ENCODE data around the gene MMP13.
"Not testable (repeated sequence)": the region's sequence is repeated elsewhere in the genome, so short reads cannot be mapped to it uniquely, and the experiment has no call there.

The MMP13 gene

GRCh38 chr11:102955624-102956023, at the start of gene MMP13:
Gene MMP13 (minus strand): TSS chr11:102955732. CDS start chr11:102955705, 27 bp downstream.
- DNase-seq = no peak

- not testable (repeated sequence) for DNase-seq
These were observed 48.7 kb upstream of the MMP13 start for GRCh38 chr11:103004234-103004633.

GRCh38 chr11:102994105-102994504, 38.6 kb upstream of the MMP13 start:
- DNase-seq = no peak

- no peak for DNase-seq
These were observed 36.2 kb upstream of the MMP13 start for GRCh38 chr11:102991776-102992175.

DNA sequence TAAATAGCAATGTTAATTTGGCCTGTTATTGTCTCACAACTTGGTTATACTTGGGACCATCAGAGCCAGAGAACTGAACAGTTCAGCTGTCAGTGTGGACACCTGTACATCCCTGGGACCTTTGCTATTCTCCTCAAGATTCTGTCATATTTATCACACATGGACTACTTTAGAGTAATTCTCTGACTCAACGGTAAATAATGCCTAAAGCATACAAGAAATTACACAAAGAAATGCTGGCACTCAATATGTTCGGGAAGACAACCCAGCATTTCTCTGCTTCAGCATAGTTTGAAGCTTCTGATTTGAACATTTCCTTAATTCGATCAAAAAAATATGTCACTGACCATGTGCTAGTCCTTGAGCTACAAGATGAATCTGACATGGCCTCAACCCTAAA, 34.6 kb upstream of the MMP13 start:
- no peak for DNase-seq

- no peak for DNase-seq
These were observed 34.0 kb upstream of the MMP13 start for GRCh38 chr11:102989379-102990047.

DNA sequence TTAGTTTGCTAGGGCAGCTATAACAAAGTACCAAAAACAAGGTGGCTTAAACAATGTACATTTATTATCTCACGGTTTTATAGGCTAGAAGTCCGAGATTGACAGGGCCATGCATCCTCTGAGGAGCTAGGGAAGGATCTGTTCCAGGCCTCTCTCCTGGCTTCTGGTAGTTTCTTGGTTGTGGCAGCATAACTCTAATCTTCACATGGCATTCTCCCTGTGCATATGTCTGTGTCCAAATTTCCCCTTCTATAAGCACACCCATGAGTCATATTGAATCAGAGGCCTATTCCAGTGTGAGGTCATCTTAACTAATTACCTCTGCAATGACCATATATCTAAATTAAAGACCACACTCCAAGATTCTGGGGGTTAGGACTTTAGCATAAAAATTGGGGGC, 31.3 kb upstream of the MMP13 start:
- DNase-seq = no peak

DNA sequence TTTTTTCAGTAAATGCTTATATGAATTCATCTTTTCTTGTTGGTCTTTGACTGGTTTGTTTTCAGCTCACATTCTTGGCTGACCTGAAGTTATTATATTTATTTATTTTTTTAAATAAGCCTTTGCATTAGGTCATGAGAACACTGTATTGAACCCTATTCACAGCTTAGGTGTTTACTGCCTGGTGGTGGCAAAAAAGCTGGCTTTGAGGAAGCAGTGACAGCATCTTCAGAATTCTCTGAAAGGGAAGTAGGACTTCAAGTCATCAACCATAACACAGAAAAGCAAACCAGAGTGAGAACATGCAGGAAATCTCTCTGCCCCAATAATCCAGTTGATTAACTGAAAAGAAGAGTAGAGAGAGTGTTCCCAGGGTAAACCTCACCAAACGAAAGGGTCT, 30.3 kb upstream of the MMP13 start:
- no peak for DNase-seq

- DNase-seq = no peak
These were observed 28.0 kb upstream of the MMP13 start for GRCh38 chr11:102983486-102983885.

DNA sequence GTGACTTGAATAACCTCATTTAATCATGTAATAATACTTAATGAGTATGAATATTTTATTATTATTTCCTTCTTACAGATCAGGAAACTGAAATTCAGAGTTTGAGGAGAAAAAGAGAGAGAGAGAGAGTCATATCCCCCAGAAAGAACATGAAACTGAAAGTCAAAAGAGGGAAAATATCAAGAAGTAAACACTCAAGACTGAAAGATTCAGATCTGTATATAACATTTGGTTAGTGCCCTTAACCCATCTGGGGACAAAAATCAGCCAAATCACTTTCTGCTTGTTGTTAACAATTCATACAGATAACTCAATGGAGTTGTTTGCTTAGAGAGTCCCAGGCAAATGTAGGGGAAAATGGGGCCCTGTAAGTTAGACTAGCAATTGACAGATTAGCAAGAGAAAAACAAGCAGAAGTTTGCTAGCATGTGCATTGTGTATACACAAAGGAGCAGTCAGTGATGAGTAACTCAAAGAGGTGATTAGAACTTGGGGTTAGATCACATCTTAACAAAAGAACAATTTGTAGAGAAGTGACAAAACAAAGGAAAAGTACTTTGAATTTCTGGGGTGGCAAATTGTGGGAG, 25.9 kb upstream of the MMP13 start:
- DNase-seq = no peak

DNA sequence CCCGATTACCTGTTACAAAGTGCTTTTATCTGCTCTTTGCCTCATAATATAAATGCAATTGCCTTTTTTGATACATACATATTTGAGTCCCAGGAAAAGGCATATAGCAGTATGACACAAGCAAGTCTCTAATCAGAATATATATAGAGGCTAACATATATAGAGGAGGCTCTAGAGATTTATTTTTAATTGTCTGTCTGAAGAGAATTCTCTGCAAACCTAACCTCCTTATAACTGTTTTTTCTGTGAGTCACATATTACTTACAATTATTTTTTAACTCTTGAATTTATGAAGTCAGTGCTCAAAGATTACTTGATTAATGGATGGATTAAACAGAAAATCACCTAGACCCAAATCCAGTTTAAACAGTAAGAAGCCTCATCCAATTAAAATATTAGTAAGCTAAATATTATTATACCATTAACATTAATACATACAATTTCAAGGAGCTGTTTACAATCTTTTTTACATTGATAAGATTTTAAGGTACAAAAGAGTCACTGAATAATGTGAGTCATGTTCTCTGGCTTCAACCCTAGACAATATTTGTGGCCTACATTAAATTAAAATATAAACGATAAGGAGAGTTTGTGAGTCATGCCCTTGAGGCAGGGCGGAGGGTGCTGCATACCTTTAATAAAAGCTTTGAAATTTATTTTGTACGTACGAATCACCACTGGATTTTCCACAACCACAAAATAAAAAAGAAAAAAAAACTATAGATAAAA, 19.2 kb upstream of the MMP13 start:
- DNase-seq = no peak

DNA sequence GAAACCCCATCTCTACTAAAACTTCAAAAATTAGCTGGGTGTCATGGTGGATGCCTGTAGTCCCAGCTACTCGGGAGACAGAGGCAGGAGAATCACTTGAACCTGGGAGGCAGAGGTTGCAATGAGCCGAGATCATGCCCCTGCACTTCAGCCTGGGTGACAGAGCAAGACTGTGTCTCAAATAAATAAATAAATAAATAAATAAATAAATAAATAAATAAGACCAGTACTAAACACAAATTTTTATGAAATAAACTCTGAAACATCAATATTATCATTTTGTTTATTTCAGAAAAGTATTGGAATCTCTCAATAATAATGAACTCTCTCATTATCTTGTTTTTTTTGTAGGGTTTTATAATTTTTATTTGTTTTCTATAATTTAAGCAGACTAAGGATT, 18.2 kb upstream of the MMP13 start:
- DNase-seq = not testable (repeated sequence)

- DNase-seq = no peak
These were observed 17.3 kb upstream of the MMP13 start for GRCh38 chr11:102972853-102973252.

DNA sequence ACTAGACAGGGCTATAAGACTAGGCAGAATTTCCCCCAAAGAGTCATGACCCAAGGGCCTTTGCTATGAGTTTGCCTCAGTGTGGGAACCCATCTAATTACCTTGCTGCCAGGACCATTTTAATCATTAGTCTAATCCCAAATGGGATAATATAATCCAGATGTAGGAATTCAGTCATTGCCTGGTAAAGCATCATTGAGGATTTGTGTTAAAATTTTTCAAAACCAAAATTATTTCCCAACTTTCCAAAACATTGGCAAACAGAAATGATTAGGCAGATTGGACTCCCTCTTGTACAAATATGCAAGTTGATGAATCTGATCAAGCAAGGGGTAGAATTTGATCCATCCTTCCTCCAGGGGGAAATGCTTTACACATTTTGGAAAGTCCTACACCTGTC, 16.2 kb upstream of the MMP13 start:
- no peak for DNase-seq

GRCh38 chr11:102967497-102967896, 12.0 kb upstream of the MMP13 start:
- no peak for DNase-seq

DNA sequence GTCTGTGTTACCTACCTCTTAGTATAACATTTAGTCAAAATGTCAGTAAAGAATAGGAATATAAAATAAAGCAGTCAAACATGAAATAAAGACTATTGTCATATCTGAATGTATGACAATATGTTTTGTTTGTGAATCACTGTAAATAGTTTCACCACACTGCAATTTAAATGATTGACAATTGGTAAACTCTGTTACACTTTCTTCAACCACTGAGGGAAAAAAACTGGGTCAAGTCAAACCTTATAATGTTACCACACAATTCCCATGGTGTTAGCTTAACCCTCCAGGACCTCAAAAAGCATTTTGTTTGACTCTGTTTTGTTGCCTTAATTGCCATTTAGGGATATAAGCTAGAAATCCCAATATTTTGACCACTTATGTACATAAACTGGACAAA, 10.5 kb upstream of the MMP13 start:
- no peak for DNase-seq

DNA sequence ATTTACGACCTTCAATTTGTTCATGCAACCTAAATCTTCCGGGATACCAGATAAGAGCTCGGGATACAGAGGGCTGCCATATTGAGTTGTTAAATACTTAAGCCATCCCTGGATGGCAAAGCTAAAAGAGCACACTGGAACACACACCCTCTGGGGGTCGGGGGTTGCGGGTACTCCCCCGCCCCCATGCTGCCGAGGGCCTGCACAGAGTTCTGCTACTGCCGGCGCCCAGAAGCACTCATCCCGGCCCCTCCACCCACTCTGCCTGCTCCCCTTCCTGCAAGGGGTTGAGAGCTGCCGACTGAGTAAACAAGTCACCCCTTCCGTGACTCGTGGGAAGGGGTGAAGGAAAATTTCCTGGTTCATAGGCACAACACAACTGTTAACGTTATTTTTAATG, 9.3 kb upstream of the MMP13 start:
- no peak for DNase-seq

DNA sequence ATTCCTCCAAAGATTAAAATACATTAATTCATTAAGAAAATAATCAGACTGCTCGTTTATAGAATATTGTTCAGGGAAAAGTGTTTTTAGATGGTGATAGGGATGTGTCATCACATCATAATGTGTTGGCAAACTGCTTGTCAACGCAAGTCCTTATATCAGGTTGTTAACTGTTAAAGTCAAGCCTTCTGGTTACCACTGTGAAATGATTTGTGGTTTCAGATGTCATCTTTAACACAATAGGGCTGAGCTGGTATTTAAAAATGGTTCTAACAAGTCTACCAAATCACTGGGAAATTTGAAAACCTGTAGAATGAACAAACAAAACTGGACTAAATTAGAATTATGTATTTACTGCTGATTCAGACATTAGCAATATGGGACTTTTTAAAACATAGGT, 2.4 kb upstream of the MMP13 start:
- no peak for DNase-seq

DNA sequence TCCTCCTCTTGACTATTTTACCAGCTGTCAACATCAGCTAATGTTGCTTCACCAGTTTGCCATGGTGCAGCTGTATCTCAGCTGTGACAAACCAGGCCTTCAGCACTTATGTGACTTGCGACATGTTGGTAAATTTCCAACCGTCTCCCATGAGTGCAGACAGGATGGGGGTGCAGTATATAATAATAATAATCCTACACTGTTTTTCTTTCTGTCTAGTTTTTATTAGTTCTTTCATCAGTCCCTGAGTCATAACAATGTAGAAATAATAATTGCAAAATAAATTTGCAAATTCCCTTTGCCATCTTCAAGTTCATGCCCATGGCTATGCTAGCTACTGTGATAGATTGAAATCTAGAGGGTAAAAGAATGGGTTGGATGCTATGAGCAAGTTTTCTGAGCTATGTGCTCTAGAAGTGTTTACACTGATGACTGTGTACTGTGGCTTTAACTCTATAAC, 4.9 kb downstream of the MMP13 start:
- no peak for DNase-seq

- no peak for DNase-seq
These were observed 9.3 kb downstream of the MMP13 start for GRCh38 chr11:102946237-102946636.

- peak; percentile 23 to 24 for DNase-seq
These were observed 14.6 kb downstream of the MMP13 start for GRCh38 chr11:102940714-102941588.

- no peak for DNase-seq
These were observed 18.5 kb downstream of the MMP13 start for GRCh38 chr11:102936864-102937509.

DNA sequence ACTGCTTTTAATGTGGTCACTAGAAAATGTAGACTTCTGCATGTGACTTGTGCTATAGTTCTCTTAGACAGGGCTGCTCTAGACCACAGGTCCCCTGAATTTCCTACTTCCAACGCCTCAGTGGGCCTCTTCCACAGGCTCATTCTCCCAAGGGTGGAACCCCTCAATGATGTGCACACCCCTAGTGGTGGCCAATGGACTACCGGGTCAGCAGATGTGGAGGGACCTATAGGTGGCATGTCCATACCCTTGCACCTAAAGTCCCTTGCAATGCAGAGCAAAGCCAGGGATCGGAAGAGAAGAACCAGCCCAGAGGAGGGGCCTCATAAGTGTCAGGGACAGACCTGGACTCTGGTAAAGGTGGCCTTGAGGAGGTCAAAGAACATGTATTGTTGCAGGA, 20.0 kb downstream of the MMP13 start:
- DNase-seq = no peak
